Left kidney (tissue), 2 donors: ENCODE results near the gene UFSP1. TPM values are rescaled to one million over a fixed set of nuclear protein-coding genes. Genes with fewer than 3 reads are reported as not detected.
"Not testable (repeated sequence)": the region's sequence is repeated elsewhere in the genome, so short reads cannot be mapped to it uniquely, and the experiment has no call there.

ENCODE experiments used
- DNase-seq: peaks from one replicate; pipeline ENCODE4 v3.0.0-alpha.2; 2013
- polyA plus RNA-seq: library from polyadenylated mRNA; unstranded; fragments of 120-200 nt; gene quantifications from one replicate; pipeline ENCODE4 v1.2.1, GENCODE V29; 2013; ENCODE audit not compliant: insufficient read length

UFSP1 gene
- polyA plus RNA-seq, 1 donor = 1.8 TPM

- DNase-seq = no peak
Measured at GRCh38 chr7:100859856-100860255, 29.7 kb downstream of the UFSP1 start.

- DNase-seq = no peak
Measured at GRCh38 chr7:100856871-100857282, 32.6 kb downstream of the UFSP1 start.

- no peak for DNase-seq
Measured at GRCh38 chr7:100855515-100855914, 34.0 kb downstream of the UFSP1 start.

GRCh38 chr7:100854899-100855298 is 34.6 kb downstream of the UFSP1 start:
- not testable (repeated sequence) for DNase-seq

- DNase-seq = no peak
Measured at GRCh38 chr7:100854146-100854895, 35.2 kb downstream of the UFSP1 start.

GRCh38 chr7:100852048-100852872 is 37.3 kb downstream of the UFSP1 start, which contains the start of gene SLC12A9:
TSS of gene SLC12A9 (plus strand) at chr7:100852713. CDS start at chr7:100854198, 1,485 bp downstream.
- peak; percentile 86 for DNase-seq

GRCh38 chr7:100847360-100847759 is 42.2 kb downstream of the UFSP1 start:
- DNase-seq = no peak

- DNase-seq = no peak
Measured at GRCh38 chr7:100840470-100841100, 48.9 kb downstream of the UFSP1 start.

- no peak for DNase-seq
Measured at GRCh38 chr7:100839361-100839760, 50.2 kb downstream of the UFSP1 start.

Other genes starting within 250 kb of the UFSP1 start
- 0.93 TPM for gene TFR2, start 248.2 kb downstream of the UFSP1 start, polyA plus RNA-seq
- not detected for gene ACTL6B, start 233.3 kb downstream of the UFSP1 start, polyA plus RNA-seq
- 162 TPM for gene GNB2, start 216.0 kb downstream of the UFSP1 start, polyA plus RNA-seq
- gene GIGYF1, start 195.5 kb downstream of the UFSP1 start, polyA plus RNA-seq = 42.7 TPM
- gene POP7, start 183.6 kb downstream of the UFSP1 start, polyA plus RNA-seq = 19.5 TPM
- gene EPO, start 169.2 kb downstream of the UFSP1 start, polyA plus RNA-seq = 0.20 TPM
- 0.03 TPM for gene ZAN, start 156.1 kb downstream of the UFSP1 start, polyA plus RNA-seq
- gene EPHB4, start 62.2 kb downstream of the UFSP1 start, polyA plus RNA-seq = 85.3 TPM
- gene SLC12A9, start 37.0 kb downstream of the UFSP1 start, polyA plus RNA-seq = 29.9 TPM
- gene TRIP6, start 22.3 kb downstream of the UFSP1 start, polyA plus RNA-seq = 67.8 TPM
- gene SRRT, start 14.6 kb downstream of the UFSP1 start, polyA plus RNA-seq = 193 TPM
- 2.7 TPM for gene ACHE, start 6.2 kb upstream of the UFSP1 start, polyA plus RNA-seq
- gene MUC3A, start 59.8 kb upstream of the UFSP1 start, polyA plus RNA-seq = 1.2 TPM
- gene MUC12, start 79.8 kb upstream of the UFSP1 start, polyA plus RNA-seq = 0.02 TPM
- not detected for gene MUC17, start 130.4 kb upstream of the UFSP1 start, polyA plus RNA-seq
- 19.9 TPM for gene TRIM56, start 195.8 kb upstream of the UFSP1 start, polyA plus RNA-seq
- gene SERPINE1, start 237.4 kb upstream of the UFSP1 start, polyA plus RNA-seq = 1.1 TPM